GM13976 (cell line): ENCODE results near the gene RPS6KC1.
"Not testable (repeated sequence)": the region's sequence is repeated elsewhere in the genome, so short reads cannot be mapped to it uniquely, and the experiment has no call there.

Experiments used
- DNase-seq: peaks from one replicate; pipeline ENCODE4 v3.0.0; 2012; ENCODE audit warnings: low spot score
- in situ Hi-C: fragments of 300-500 bp; cut with MboI; formaldehyde crosslinking; loops from one replicate; pipeline ENCODE4 v1.12.0; 2022; ENCODE audit warnings: low sequenced_read_pairs, mixed read lengths, inconsistent platforms; ENCODE audit not compliant: unreplicated experiment
- TF ChIP-seq, protein P1 (sequence below): IDR thresholded peaks from 2 replicates; pipeline ENCODE4 v1.5.1; 2012; ENCODE audit warnings: borderline replicate concordance, mild to moderate bottlenecking; ENCODE audit not compliant: insufficient read depth; ENCODE audit errors: extremely low read depth, missing control alignments, control extremely low read depth

The RPS6KC1 gene

DNA sequence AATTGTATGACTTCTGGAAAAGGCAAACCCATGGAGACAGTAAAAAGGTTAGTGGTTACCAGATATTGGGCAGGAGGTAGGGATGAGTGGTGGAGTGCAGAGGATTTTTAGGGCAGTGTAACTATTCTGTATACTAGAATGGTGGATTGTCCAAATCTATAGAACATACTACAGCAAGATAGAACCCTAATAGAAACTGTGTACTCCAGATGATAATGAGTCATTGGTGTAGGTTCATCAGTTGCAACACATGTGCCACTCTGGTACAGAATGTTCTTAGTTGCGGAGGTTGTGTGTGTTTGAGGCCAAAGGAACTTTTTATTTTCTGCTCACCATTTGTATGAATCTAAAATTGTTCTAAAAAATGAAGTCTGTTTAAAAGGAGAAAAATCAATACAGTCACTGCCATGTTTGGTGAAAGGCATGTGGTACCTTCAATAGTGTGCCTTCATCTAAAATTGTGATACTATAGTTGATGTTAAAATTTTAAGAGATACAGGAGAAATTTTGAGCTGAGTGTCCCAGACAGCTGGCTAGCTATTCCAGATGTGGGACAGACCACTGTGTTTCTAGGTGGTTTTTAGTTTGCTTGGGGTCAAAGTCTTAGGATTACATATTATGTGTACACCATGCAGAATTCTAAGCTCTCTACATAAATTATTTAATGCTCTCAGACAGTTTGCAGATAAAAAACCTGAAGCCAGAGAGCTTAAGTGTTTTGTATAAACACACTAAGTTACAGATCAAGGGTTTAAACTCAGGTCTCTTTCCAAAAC lies 150.5 kb downstream of the RPS6KC1 start:
- in situ Hi-C loops = no loop called here
- no peak for DNase-seq
- TF ChIP-seq, protein P1, sequence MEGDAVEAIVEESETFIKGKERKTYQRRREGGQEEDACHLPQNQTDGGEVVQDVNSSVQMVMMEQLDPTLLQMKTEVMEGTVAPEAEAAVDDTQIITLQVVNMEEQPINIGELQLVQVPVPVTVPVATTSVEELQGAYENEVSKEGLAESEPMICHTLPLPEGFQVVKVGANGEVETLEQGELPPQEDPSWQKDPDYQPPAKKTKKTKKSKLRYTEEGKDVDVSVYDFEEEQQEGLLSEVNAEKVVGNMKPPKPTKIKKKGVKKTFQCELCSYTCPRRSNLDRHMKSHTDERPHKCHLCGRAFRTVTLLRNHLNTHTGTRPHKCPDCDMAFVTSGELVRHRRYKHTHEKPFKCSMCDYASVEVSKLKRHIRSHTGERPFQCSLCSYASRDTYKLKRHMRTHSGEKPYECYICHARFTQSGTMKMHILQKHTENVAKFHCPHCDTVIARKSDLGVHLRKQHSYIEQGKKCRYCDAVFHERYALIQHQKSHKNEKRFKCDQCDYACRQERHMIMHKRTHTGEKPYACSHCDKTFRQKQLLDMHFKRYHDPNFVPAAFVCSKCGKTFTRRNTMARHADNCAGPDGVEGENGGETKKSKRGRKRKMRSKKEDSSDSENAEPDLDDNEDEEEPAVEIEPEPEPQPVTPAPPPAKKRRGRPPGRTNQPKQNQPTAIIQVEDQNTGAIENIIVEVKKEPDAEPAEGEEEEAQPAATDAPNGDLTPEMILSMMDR = no peak

DNA sequence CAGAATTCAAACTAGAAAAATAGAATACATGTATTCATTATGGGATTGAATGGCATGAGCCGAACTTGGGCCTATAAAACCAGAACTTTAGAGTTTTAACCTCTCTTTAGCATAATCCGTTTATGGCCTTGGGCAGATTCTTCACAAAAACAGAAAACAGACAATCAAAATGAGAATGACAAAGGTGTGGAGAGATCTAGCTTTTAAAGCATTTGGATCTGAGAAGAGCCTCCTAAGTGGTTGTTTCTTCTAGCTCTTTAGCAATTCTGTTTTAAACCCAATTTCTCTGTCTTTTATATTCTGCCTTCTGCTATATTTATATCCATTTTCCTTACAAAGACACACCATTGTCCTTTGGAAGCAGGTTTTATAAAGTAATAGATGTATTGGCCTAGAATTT lies 160.2 kb downstream of the RPS6KC1 start:
- no peak for DNase-seq
- in situ Hi-C loops = no loop called here
- TF ChIP-seq, protein P1 = no peak

DNA sequence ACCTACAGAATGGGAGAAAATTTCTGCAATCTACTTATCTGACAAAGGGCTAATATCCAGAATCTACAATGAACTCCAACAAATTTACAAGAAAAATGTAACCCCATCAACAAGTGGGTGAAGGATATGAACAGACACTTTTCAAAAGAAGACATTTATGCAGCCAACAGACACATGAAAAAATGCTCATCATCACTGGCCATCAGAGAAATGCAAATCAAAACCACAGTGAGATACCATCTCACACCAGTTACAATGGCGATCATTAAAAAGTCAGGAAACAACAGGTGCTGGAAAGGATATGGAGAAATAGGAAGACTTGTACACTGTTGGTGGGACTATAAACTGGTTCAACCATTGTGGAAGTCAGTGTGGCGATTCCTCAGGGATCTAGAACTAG lies 168.0 kb downstream of the RPS6KC1 start:
- DNase-seq, in situ Hi-C loops: not testable (repeated sequence)

DNA sequence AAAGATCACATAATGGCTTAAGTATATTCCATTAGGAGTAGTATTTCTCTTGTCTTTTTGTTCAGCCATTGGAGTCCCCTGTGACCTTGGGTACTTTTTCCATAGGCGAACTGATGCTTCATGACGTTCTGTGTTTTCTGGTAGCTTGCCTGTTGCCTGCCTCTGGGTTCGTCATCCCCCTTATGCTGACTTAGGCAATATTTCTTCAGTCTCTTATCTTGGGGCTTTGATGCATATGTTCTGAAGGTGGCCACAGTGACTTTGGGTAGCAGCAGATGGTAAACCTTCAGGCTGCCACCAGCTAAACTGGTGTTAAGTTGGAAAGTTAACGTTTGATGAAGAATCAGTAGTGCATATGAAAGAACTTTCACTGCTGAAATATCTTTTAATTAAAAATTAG lies 170.2 kb downstream of the RPS6KC1 start:
- TF ChIP-seq, protein P1 = no peak
- in situ Hi-C loops = no loop called here
- no peak for DNase-seq

DNA sequence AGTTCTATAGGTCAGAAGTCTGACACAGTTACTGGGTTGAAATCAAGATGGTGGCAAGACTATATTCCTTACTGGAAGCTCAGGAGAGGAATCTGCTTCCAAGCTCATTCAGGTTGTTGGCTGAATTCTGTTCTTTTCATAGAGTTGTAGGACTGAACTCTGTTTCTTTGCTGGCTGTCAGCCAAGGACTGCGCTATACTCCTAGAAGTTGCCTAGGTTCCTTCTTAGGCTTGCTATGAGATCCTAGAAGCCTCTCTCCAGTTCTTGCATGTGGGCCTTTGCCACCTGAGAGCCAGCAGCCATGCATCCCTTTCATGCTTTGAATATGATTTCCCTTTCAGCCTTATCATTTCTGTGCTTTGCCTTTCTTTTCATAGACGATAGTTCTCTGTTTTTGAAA lies 176.4 kb downstream of the RPS6KC1 start:
- in situ Hi-C loops = no loop called here
- no peak for DNase-seq
- TF ChIP-seq, protein P1 = no peak

DNA sequence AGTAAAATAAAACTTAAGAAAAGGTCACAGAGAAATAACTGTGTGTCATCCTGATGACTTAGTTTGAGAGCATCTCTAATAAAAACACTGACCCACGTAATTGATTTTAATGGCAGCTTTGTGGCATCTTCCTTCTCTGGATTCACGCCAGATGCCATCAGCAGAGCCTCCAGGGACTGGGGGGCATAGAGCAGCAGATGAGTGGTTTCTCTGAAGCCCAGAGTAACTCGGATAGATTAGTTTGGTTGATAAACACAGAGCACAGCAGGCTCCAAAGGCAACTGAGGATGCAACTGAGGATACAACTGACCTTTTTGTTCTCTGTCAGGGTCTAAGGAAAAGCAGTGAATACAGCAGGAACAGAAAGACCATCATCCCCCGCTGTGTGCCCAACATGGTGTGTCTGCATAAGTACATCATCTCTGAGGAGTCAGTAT lies 180.8 kb downstream of the RPS6KC1 start:
- no peak for DNase-seq
- in situ Hi-C loops = no loop called here

DNA sequence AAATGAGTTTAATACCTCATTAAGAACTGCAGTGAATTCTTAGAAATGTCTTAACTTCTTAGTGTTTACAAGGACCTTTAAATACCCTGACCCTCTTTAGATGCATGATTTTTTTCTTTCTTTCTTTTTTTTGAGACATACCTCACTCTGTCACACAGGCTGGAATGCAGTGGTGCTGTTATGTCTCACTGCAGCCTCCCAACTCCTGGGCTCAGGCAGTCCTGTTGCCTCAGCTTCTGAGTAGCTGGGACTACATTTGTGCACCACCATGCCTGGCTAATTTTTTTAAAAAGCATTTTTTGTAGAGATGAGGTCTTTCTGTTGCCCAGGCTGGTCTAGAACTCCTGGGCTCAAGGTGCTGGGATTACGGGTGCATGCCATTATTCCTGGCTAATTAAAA lies 191.8 kb downstream of the RPS6KC1 start:
- in situ Hi-C loops = no loop called here

More for the DNA sequence above, 180.8 kb downstream of the RPS6KC1 start:
- TF ChIP-seq, protein P1 = no peak

More for the DNA sequence above, 191.8 kb downstream of the RPS6KC1 start:
- TF ChIP-seq, protein P1 = no peak
- DNase-seq = no peak
